GM12878 (cell line): ENCODE data around the gene PPP1CC. TPM values are rescaled to one million over a fixed set of nuclear protein-coding genes. Genes with fewer than 3 reads are reported as not detected.
"Not testable (repeated sequence)": the region's sequence is repeated elsewhere in the genome, so short reads cannot be mapped to it uniquely, and the experiment has no call there.

Experiments
- ATAC-seq: fragments of 200-7000 bp; cut with Tn5 transposase; 3 replicates; pipeline ENCODE4 v1.9.1; 2020; ENCODE audit warnings: mild to moderate bottlenecking, moderate library complexity
- BruUV-seq: library from RNA; stranded (reverse); fragments of 400-500 nt; replicated peaks from 2 replicates; lab custom pipeline; 2021; lab: Mats Ljungman, UMichigan
- CTCF ChIA-PET: fragments of 300-600 bp; sonication (Branson Sonifier 250); formaldehyde crosslinking; extraction: SDS; loops from one replicate; lab custom pipeline; 2021; ENCODE audit warnings: inconsistent platforms; lab: Yijun Ruan, JAX
- POLR2A ChIA-PET: fragments of 350-600 bp; formaldehyde crosslinking; extraction: SDS; loops from one replicate; lab custom pipeline; 2021; ENCODE audit warnings: inconsistent platforms; lab: Charles Lee
- RAD21 ChIA-PET: fragments of 300-600 bp; sonication (Branson Sonifier 250); formaldehyde crosslinking; loops from one replicate; lab custom pipeline; 2023; ENCODE audit warnings: antibody characterized with exemption; ENCODE audit not compliant: unreplicated experiment; lab: Charles Lee
- SMC1A ChIA-PET: fragments of 300-600 bp; sonication (Branson Sonifier 250); formaldehyde crosslinking; loops from one replicate; lab custom pipeline; 2023; ENCODE audit not compliant: unreplicated experiment, uncharacterized antibody; lab: Charles Lee
- DNase-seq: peaks from one replicate; pipeline ENCODE4 v3.0.0-alpha.2; 2011; ENCODE audit warnings: low read depth, low spot score
- FAIRE-seq: peaks from 3 replicates; lab custom pipeline; 2011; peaks lifted over from hg19 to GRCh38; lab: Jason Lieb, UNC
- H2AFZ ChIP-seq: 2 replicates; pipeline ENCODE4 v1.6.0; 2011; ENCODE audit warnings: low read depth, low read length, control low read depth; ENCODE audit not compliant: control insufficient read depth
- H3K27ac ChIP-seq: 2 replicates; pipeline ENCODE4 v1.5.1; 2011; ENCODE audit warnings: control low read depth; ENCODE audit not compliant: control insufficient read depth, insufficient read depth
- H3K27me3 ChIP-seq, 2 experiments: replicated peaks in 1 of 2; 2 replicates each; pipeline versions ENCODE4 v1.6.0 to v1.6.1; 2011; ENCODE audit warnings: low read length in 1 of 2; ENCODE audit not compliant: control insufficient read depth in 2 of 2, insufficient read depth in 2 of 2
- H3K36me3 ChIP-seq, 2 experiments: 2 replicates each; pipeline ENCODE4 v1.5.1; 2011; ENCODE audit warnings: low read length in 1 of 2; ENCODE audit not compliant: control insufficient read depth in 2 of 2, insufficient read depth in 2 of 2
- H3K4me1 ChIP-seq: 2 replicates; pipeline ENCODE4 v1.6.1; 2011; ENCODE audit warnings: mild to moderate bottlenecking, low read length, moderate library complexity, mixed read lengths; ENCODE audit not compliant: control insufficient read depth, insufficient read depth
- H3K4me2 ChIP-seq: 2 replicates; pipeline ENCODE4 v1.6.0; 2011; ENCODE audit warnings: control low read depth; ENCODE audit not compliant: control insufficient read depth, insufficient read depth
- H3K4me3 ChIP-seq: fragments of 200-600 bp; sonication (generic); 2 replicates; pipeline ENCODE4 v1.5.1; 2016
- H3K79me2 ChIP-seq: 2 replicates; pipeline ENCODE4 v1.6.0; 2011; ENCODE audit warnings: low read length; ENCODE audit not compliant: control insufficient read depth, insufficient read depth
- H3K9ac ChIP-seq: 2 replicates; pipeline ENCODE4 v1.8.0; 2011; ENCODE audit warnings: low read length, control low read depth, mixed read lengths; ENCODE audit not compliant: control insufficient read depth, insufficient read depth
- H3K9me3 ChIP-seq: replicated peaks from 3 replicates; pipeline ENCODE4 v1.5.1; 2011; ENCODE audit warnings: mild to moderate bottlenecking, low read length; ENCODE audit not compliant: control insufficient read depth, insufficient read depth
- H4K20me1 ChIP-seq: 2 replicates; pipeline ENCODE4 v1.6.0; 2011; ENCODE audit not compliant: control insufficient read depth, insufficient read depth
- CBX5 ChIP-seq: sonication (generic); IDR thresholded peaks from 2 replicates; pipeline ENCODE4 v1.6.1; 2016; ENCODE audit warnings: low read depth, moderate library complexity, mild to moderate bottlenecking, inconsistent platforms
- NFYA ChIP-seq: IDR thresholded peaks from 2 replicates; pipeline ENCODE4 v1.6.1; 2011; ENCODE audit warnings: low read depth, mild to moderate bottlenecking, low read length, improper control_type of control experiment, borderline replicate concordance
- REST ChIP-seq: IDR thresholded peaks from 2 replicates; pipeline ENCODE4 v1.6.1; 2012; ENCODE audit warnings: mild to moderate bottlenecking, low read depth, low read length
- TCF3 ChIP-seq: IDR thresholded peaks from 2 replicates; pipeline ENCODE4 v1.6.1; 2012; ENCODE audit warnings: low read depth, mild to moderate bottlenecking, low read length, borderline replicate concordance; ENCODE audit not compliant: insufficient read depth
- ZNF24 ChIP-seq: fragments of 450-650 bp; IDR thresholded peaks from 2 replicates; pipeline ENCODE4 v1.6.1; 2017; ENCODE audit warnings: antibody characterized with exemption, mild to moderate bottlenecking
- WGBS: methylation state at CpG from one replicate; pipeline ENCODE4 v1.1.6; 2016; ENCODE audit warnings: low lambda C conversion rate; ENCODE audit not compliant: insufficient replicate concordance, insufficient coverage; ENCODE audit errors: missing lambda C conversion rate; 5-methylcytosine and 5-hydroxymethylcytosine counted together
- in situ Hi-C: fragments of 300-500 bp; cut with MboI; formaldehyde crosslinking; loops from 9 replicates; pipeline ENCODE4 v1.14.3; 2018; ENCODE audit warnings: mixed read lengths
- intact Hi-C: fragments of 100-400 bp; cut with micrococcal nuclease; formaldehyde crosslinking; loops from one replicate; pipeline ENCODE4 v1.14.2; 2022; ENCODE audit not compliant: unreplicated experiment
- polyA plus RNA-seq, 11 experiments: library from polyadenylated mRNA; depleted of rRNA in 4 of 11; unstranded in 6 of 11; stranded (reverse) in 5 of 11; fragments of >200 nt; fragmentation: Nextera tagmentation in 4 of 11; fragmentation: Illumina TruSeq in 1 of 11; extraction: Ambion mirVana in 4 of 11; extraction: Trizol in 1 of 11; gene quantifications; 1 replicate in 1 of 11; 2 replicates in 10 of 11; pipeline versions ENCODE4 v1.2.1 to v1.2.3, GENCODE V29; 2011 to 2016; ENCODE audit warnings: inconsistent platforms in 2 of 11, missing spikeins in 2 of 11, low read depth in 1 of 11
- total RNA-seq, 4 experiments: library from RNA; depleted of rRNA in 3 of 4; stranded (reverse); fragments of >200 nt in 3 of 4; fragmentation: Illumina TruSeq in 1 of 4; extraction: Trizol in 1 of 4; gene quantifications; 2 replicates each; pipeline versions ENCODE4 v1.2.1 to v1.2.3, GENCODE V29; 2013 to 2021
- TF ChIP-seq, protein P1 (sequence below): fragments of 450-650 bp; IDR thresholded peaks from 2 replicates; pipeline ENCODE4 v1.6.1; 2016; ENCODE audit warnings: mild to moderate bottlenecking

Gene PPP1CC
- total and polyA plus RNA-seq, 10 of the 15 experiments (the other 5 are each of a cell fraction or from before 2014, with no cell fraction given) = 64.4 to 279 (median 157) TPM

DNA sequence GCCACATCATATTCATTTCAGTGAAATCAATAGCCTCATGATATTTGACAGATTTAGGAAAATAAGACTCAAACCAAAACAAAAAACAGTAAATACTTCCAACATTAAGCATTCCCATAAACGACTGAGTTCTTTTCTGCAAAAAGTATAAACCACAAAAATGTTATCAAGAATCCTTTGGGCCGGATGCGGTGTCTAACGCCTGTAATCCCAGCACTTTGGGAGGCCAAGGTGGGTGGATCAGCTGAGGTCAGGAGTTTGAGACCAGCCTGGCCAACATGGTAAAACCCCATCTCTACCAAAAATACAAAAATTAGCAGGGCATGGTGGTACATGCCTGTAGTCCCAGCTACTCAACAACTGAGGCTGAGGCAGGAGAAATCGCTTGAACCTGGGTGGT, 5.7 kb downstream of the PPP1CC start:
- not testable (repeated sequence) for FAIRE-seq
- SMC1A ChIA-PET = interaction anchor here (1.1 to 6.3 kb wide), 4 partner anchors 8 to 117 kb away, joined by 3 to 55 read pairs (median 4); no protein-coding TSS in a partner anchor

GRCh38 chr12:110733900-110734299, 8.8 kb downstream of the PPP1CC start:
- POLR2A ChIA-PET = no interaction called here
- ATAC-seq (peak; percentile 18), FAIRE-seq (no peak), DNase-seq (no peak)
- Histone ChIP-seq H3K27ac (no peak overlapping the region), H4K20me1 (peaks cover 13% of the 10 kb centered on the region), H3K27me3 (no peaks in the 10 kb centered on the region), H2AFZ (no peak overlapping the region), H3K79me2 (peaks cover 91% of the 10 kb centered on the region), H3K9me3 (no peaks in the 10 kb centered on the region), H3K9ac (no peak overlapping the region), H3K4me2 (no peak overlapping the region), H3K4me3 (no peak overlapping the region), H3K4me1 (peaks cover 10% of the 10 kb centered on the region; the same call in 1 of the 2 replicates), H3K36me3 (peaks cover 4 to 14% of the 10 kb centered on the region in 2 experiments)
- CTCF ChIA-PET = interaction anchor here (0.6 to 1.4 kb wide), 2 partner anchors 28 to 35 kb away, joined by 4 to 5 read pairs; no protein-coding TSS in a partner anchor
- in situ Hi-C loops = no loop called here
- RAD21 ChIA-PET = no interaction called here
- intact Hi-C loops = no loop called here
- no TSS peak for BruUV-seq
- no peak for TF ChIP-seq CBX5
- TF ChIP-seq NFYA = no peak
- no peak for TF ChIP-seq REST
- no peak for TF ChIP-seq TCF3
- TF ChIP-seq ZNF24 = no peak
- SMC1A ChIA-PET = interaction anchor here (1.2 to 1.3 kb wide), 2 partner anchors 7 to 25 kb away, joined by 3 read pairs; no protein-coding TSS in a partner anchor
- 0% methylated on average over 1 of the region's 1 CpG for WGBS

More for the DNA sequence above, 5.7 kb downstream of the PPP1CC start:
- H3K4me1 ChIP-seq, intact Hi-C loops, DNase-seq, H2AFZ ChIP-seq, H3K36me3 ChIP-seq, ATAC-seq, H3K9ac ChIP-seq, H3K9me3 ChIP-seq, CTCF ChIA-PET, H3K27me3 ChIP-seq, BruUV-seq, in situ Hi-C loops, H3K27ac ChIP-seq: not testable (repeated sequence)
- Histone ChIP-seq H4K20me1 (peaks cover 14% of the 10 kb centered on the region), H3K4me2 (peak overlapping the region; percentile 15; the same call in 1 of the 2 replicates), H3K79me2 (peaks cover 97% of the 10 kb centered on the region), H3K4me3 (peak overlapping the region; percentile 47; the same call in 1 of the 2 replicates)
- POLR2A ChIA-PET = interaction anchor here (0.7 kb wide), 1 partner anchor 21 kb away, joined by 5 read pairs; no protein-coding TSS in a partner anchor
- 32% methylated on average over 5 of the region's 5 CpGs for WGBS
- TF ChIP-seq, protein P1, sequence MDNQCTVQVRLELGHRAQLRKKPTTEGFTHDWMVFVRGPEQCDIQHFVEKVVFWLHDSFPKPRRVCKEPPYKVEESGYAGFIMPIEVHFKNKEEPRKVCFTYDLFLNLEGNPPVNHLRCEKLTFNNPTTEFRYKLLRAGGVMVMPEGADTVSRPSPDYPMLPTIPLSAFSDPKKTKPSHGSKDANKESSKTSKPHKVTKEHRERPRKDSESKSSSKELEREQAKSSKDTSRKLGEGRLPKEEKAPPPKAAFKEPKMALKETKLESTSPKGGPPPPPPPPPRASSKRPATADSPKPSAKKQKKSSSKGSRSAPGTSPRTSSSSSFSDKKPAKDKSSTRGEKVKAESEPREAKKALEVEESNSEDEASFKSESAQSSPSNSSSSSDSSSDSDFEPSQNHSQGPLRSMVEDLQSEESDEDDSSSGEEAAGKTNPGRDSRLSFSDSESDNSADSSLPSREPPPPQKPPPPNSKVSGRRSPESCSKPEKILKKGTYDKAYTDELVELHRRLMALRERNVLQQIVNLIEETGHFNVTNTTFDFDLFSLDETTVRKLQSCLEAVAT = 0 out of 2 replicates have a peak, but pooled peaks have one; percentile 23
- RAD21 ChIA-PET = interaction anchor here (3.0 kb wide), 1 partner anchor 10 kb away, joined by 8 read pairs; no protein-coding TSS in a partner anchor
